ENCODE results near the gene RDX. TPM values are rescaled to one million over a fixed set of nuclear protein-coding genes. Genes with fewer than 3 reads are reported as not detected.

Gene RDX
- total and polyA plus RNA-seq, 2 of the 13 experiments (the other 11 are each of a cell fraction or from before 2014, with no cell fraction given): 20.7 to 63.1 TPM

DNA sequence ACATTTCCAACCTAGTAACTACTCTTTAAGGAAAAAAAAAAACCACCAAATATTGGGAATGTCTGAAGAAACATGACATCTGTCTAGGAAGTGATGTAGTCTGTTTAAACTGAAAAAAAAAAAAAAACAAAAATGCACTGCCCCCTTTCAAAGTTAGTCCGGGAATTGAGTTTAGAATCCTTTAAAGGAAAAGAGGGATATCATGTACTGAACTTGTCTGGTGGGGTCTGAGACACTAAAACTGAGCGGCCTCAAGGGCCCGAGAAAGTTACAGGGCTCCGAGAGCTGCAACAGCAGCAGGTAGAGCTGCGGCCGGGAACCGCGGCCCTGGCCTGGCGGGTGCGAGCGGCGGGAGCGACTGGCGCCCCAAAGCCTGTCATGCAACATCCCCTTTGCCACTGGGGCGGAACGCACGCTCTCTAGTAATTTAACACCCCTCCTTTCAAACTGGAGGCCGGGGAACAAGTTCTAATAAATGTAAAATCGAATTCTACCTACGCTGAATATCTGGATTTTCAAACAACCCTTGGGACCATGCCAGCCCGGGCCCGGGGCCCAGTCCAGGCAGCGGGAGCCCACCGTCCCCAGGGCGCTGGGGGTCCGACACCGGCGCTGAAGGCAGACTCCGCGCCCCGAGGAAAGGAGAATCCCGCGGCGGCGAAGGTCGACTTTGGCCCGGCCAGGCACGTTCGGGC, 736 bp downstream of the RDX start (continued):
- TF ChIP-seq, protein P1, sequence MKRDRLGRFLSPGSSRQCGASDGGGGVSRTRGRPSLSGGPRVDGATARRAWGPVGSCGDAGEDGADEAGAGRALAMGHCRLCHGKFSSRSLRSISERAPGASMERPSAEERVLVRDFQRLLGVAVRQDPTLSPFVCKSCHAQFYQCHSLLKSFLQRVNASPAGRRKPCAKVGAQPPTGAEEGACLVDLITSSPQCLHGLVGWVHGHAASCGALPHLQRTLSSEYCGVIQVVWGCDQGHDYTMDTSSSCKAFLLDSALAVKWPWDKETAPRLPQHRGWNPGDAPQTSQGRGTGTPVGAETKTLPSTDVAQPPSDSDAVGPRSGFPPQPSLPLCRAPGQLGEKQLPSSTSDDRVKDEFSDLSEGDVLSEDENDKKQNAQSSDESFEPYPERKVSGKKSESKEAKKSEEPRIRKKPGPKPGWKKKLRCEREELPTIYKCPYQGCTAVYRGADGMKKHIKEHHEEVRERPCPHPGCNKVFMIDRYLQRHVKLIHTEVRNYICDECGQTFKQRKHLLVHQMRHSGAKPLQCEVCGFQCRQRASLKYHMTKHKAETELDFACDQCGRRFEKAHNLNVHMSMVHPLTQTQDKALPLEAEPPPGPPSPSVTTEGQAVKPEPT (CRISPR knock-in tag; IDR thresholded peaks at IDR 0.05; ENCODE audit: low read depth): no peak
- TF ChIP-seq PPARG (CRISPR knock-in tag; conservative IDR thresholded peaks at IDR 0.05) (no peak), RXRA (CRISPR knock-in tag; IDR thresholded peaks at IDR 0.05) (no peak), ZNF496 (CRISPR knock-in tag; IDR thresholded peaks at IDR 0.05; ENCODE audit: insufficient replicate concordance) (no peak), MAFK (conservative IDR thresholded peaks at IDR 0.05 in 1 of 2, IDR thresholded peaks at IDR 0.05 in 1 of 2; ENCODE audit: low read length in 2 of 2) (no peak), SAP130 (CRISPR knock-in tag; IDR thresholded peaks at IDR 0.05; ENCODE audit: low read depth) (peak; percentile 59), ARNT (IDR thresholded peaks at IDR 0.05) (no peak), ZNF234 (CRISPR knock-in tag; conservative IDR thresholded peaks at IDR 0.05) (no peak), DMAP1 (CRISPR knock-in tag; IDR thresholded peaks at IDR 0.05) (0 out of 2 replicates have a peak, but pooled peaks have one; percentile 16), ZNF660 (CRISPR knock-in tag; IDR thresholded peaks at IDR 0.05; ENCODE audit: borderline replicate concordance, low read depth) (no peak), ZEB1 (IDR thresholded peaks at IDR 0.05; ENCODE audit: insufficient replicate concordance, low read depth) (no peak), MYC (CRISPR knock-in tag; IDR thresholded peaks at IDR 0.05; ENCODE audit: borderline replicate concordance) (peak; percentile 27; the same call in 1 of the 2 replicates)
- TF ChIP-seq, protein P2, sequence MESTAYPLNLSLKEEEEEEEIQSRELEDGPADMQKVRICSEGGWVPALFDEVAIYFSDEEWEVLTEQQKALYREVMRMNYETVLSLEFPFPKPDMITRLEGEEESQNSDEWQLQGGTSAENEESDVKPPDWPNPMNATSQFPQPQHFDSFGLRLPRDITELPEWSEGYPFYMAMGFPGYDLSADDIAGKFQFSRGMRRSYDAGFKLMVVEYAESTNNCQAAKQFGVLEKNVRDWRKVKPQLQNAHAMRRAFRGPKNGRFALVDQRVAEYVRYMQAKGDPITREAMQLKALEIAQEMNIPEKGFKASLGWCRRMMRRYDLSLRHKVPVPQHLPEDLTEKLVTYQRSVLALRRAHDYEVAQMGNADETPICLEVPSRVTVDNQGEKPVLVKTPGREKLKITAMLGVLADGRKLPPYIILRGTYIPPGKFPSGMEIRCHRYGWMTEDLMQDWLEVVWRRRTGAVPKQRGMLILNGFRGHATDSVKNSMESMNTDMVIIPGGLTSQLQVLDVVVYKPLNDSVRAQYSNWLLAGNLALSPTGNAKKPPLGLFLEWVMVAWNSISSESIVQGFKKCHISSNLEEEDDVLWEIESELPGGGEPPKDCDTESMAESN (CRISPR knock-in tag; conservative IDR thresholded peaks at IDR 0.05): no peak
- TF ChIP-seq, protein P3, sequence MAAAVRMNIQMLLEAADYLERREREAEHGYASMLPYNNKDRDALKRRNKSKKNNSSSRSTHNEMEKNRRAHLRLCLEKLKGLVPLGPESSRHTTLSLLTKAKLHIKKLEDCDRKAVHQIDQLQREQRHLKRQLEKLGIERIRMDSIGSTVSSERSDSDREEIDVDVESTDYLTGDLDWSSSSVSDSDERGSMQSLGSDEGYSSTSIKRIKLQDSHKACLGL (CRISPR knock-in tag; IDR thresholded peaks at IDR 0.05): 0 out of 2 replicates have a peak, but pooled peaks have one; percentile 44
- TF ChIP-seq, protein P4, sequence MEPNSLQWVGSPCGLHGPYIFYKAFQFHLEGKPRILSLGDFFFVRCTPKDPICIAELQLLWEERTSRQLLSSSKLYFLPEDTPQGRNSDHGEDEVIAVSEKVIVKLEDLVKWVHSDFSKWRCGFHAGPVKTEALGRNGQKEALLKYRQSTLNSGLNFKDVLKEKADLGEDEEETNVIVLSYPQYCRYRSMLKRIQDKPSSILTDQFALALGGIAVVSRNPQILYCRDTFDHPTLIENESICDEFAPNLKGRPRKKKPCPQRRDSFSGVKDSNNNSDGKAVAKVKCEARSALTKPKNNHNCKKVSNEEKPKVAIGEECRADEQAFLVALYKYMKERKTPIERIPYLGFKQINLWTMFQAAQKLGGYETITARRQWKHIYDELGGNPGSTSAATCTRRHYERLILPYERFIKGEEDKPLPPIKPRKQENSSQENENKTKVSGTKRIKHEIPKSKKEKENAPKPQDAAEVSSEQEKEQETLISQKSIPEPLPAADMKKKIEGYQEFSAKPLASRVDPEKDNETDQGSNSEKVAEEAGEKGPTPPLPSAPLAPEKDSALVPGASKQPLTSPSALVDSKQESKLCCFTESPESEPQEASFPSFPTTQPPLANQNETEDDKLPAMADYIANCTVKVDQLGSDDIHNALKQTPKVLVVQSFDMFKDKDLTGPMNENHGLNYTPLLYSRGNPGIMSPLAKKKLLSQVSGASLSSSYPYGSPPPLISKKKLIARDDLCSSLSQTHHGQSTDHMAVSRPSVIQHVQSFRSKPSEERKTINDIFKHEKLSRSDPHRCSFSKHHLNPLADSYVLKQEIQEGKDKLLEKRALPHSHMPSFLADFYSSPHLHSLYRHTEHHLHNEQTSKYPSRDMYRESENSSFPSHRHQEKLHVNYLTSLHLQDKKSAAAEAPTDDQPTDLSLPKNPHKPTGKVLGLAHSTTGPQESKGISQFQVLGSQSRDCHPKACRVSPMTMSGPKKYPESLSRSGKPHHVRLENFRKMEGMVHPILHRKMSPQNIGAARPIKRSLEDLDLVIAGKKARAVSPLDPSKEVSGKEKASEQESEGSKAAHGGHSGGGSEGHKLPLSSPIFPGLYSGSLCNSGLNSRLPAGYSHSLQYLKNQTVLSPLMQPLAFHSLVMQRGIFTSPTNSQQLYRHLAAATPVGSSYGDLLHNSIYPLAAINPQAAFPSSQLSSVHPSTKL (CRISPR knock-in tag; IDR thresholded peaks at IDR 0.05): peak; percentile 23; the same call in 1 of the 2 replicates
- TF ChIP-seq, protein P5, sequence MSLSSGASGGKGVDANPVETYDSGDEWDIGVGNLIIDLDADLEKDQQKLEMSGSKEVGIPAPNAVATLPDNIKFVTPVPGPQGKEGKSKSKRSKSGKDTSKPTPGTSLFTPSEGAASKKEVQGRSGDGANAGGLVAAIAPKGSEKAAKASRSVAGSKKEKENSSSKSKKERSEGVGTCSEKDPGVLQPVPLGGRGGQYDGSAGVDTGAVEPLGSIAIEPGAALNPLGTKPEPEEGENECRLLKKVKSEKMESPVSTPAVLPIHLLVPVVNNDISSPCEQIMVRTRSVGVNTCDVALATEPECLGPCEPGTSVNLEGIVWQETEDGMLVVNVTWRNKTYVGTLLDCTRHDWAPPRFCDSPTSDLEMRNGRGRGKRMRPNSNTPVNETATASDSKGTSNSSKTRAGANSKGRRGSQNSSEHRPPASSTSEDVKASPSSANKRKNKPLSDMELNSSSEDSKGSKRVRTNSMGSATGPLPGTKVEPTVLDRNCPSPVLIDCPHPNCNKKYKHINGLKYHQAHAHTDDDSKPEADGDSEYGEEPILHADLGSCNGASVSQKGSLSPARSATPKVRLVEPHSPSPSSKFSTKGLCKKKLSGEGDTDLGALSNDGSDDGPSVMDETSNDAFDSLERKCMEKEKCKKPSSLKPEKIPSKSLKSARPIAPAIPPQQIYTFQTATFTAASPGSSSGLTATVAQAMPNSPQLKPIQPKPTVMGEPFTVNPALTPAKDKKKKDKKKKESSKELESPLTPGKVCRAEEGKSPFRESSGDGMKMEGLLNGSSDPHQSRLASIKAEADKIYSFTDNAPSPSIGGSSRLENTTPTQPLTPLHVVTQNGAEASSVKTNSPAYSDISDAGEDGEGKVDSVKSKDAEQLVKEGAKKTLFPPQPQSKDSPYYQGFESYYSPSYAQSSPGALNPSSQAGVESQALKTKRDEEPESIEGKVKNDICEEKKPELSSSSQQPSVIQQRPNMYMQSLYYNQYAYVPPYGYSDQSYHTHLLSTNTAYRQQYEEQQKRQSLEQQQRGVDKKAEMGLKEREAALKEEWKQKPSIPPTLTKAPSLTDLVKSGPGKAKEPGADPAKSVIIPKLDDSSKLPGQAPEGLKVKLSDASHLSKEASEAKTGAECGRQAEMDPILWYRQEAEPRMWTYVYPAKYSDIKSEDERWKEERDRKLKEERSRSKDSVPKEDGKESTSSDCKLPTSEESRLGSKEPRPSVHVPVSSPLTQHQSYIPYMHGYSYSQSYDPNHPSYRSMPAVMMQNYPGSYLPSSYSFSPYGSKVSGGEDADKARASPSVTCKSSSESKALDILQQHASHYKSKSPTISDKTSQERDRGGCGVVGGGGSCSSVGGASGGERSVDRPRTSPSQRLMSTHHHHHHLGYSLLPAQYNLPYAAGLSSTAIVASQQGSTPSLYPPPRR (CRISPR knock-in tag; IDR thresholded peaks at IDR 0.05; ENCODE audit: borderline replicate concordance): no peak

Measured in HepG2 (cell line).